HG02840 (cell line): ENCODE data around the gene MTR.

Experiments used
- ATAC-seq: cut with Tn5 transposase; IDR thresholded peaks from one replicate; pipeline ENCODE4 v1.9.1; 2021; ENCODE audit warnings: mild to moderate bottlenecking, moderate library complexity, moderate number of reproducible peaks; ENCODE audit not compliant: unreplicated experiment, low FRiP score

Gene MTR

DNA sequence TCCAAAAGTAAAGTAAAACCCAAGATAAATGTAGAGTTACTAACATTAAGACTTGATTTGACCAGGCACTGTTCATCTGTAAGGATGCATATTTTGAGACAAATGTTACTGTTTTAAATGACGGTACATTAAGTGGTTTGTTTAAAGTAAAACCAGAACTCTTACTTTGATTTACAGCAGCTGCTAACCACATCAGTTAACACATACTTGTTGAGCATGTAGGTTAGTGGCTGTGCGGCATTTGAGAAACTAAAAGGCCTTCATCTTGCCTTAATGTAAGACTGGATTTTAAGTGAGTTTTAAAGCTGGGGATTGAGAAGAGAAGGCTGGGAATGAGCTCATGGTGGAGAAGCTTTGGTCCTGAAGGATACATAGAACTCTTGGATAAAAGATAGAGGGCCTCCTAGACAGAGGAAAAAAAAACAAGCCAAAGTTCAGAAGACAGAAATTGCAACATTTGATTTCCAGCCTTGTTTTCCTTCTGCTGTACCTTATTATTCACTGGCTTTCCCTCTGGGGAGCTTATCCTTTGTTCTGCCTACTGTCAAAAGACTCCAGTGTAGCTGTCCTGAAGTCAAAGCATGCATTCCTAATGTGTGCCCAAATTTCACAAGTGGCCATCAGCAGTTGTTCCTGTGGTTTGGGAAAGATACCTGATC lies 66.6 kb downstream of the MTR start:
- no peak for ATAC-seq

DNA sequence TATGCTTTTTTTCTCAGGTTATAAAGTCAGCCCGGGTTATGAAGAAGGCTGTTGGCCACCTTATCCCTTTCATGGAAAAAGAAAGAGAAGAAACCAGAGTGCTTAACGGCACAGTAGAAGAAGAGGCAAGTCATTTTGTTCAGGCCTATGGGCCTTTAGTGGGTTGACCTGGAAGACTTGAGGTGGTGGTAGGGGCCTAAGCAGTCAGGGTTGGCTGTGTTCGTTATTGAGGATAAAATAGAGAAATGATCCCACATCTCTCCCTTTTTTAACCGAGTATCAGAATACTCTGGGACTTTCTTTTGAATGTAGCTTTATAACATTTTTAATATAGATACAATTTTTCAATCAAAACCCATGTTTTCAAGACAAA lies 67.1 kb downstream of the MTR start:
- no peak for ATAC-seq

DNA sequence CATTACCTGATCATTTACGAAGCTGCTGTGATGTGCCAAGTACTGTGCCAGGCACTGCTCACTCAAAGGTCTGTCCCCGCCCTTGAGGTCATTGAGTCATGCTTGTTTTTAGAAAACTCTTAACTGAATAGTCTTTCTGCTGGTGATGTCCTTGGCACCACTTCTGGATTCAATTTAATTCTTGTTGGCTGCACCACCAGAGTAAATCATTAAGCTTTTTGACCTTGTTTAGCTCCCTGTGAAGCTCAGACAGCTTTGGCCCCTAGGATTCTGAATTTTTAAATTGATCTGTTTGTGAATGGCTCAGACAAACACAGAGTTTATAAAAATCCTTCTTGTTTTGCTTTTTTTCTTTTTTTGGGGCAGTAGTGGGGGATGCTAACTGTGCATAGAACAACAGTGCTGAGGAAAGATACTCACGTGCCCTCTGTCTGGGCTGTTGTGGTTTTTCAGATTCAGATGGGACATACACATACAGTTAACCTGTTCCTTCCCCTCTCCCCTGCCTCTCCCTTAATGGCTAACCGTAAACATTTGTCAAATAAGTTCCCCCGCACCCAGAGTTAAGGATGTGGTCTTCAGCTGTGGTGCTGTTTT lies 67.6 kb downstream of the MTR start:
- no peak for ATAC-seq

DNA sequence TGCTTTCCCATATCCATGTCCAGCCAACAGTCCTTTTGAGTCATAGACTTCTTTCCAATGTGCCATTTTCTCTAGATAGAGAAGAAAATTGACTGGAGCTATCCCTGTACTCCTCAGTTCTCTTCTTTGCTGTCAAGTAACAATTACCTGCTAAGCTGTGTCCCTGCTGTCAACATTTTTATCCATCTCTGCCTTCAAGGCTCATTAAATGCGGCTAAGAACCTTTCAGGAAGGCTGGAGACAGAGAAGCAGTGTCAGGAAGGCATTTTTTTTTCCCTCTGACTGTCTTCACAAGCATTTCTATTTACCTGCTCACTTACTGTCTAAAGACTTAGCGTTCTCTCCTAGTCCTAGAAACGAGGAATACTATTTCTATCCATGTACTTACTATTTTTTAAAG lies 69.1 kb downstream of the MTR start:
- no peak for ATAC-seq

DNA sequence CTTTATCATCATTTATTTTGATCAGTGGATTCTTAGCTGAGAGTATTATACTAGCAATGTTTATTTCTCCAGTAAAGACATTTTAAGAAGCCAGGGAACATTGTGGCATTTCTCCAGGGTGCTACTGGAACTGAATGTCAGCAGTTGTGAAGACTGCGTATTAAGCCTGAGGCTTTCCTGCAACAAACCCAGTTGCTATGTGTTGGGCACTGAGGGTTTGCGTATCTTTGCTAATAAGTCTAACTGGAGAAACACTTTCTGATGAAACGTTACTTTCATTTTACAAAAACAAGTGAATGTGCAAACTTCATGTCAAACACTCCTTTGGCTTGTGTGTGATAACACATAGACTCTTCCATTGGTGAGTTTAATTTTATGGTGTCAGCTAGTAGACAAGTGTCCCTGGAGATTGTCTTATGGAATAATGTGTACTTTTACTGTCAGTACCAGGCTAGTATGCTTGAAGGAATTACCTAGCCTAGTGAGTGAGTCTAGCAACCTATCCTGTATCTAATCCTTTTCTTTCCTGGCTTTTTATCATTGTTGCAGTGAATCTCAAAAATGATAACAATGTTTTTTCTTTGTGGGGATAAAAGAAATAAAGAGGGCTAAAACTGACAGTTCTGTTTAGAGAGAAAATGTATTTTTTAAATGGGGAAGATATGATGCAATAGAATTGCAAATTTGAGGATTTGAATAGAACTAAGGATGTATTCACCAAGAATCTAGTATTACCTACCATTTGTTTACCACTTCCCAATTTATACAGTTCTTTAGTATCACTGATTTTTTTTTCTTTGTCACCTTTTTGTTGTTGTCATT lies 70.1 kb downstream of the MTR start:
- no peak for ATAC-seq

DNA sequence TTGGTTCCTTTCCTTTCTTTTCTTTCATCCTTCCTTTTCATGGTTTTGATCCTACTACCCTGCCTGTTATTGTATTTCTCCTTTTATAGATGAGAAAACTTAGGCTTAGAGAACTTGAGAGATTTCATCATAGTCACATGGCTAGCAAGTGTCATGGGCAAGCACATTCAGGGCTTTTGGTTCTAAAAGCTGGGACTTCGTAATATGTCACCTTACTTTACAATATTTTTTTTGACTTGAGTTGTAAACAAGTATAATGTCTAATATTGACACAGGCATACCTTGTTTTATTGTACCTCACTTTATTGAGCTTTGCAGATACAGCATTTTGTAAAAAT lies 70.7 kb downstream of the MTR start:
- no peak for ATAC-seq

DNA sequence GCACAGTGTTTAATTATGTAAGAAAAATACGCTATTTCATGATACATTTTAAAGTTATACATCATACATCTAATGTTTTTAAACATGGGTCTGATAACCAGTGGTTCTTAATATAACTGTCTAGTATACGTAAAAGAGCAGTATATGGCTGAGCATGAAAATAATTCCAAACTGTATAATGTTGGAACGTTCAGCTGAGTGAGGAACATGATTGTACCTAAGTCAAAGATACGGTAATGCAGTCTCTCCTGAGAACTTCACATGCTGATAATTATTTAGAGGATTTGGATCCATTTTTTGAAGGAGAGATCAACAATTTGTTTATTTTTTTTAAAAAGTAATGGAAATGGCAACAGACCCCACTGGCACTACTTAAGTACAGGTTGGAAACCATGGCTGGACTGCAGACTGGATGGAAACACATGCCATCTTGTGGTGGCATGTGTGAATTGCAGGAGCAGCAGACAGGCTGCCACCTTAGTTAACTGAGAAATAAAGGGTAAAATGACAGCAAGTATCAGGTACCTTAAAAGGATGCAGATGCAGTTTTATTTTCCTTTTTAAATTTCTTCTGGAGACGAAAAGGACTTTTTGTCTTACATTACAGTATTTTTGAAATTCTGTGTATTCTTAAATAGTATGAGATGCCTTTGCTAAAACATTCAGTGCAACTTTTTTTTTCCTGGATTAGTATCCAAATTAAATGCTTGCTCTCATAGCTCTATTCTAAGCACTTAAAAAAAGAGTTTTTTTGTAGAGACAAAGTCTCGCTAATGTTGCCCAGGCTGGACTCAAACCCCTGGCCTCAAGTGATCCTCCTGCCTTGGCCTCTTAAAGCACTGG lies 73.8 kb downstream of the MTR start:
- peak; percentile 67 for ATAC-seq

DNA sequence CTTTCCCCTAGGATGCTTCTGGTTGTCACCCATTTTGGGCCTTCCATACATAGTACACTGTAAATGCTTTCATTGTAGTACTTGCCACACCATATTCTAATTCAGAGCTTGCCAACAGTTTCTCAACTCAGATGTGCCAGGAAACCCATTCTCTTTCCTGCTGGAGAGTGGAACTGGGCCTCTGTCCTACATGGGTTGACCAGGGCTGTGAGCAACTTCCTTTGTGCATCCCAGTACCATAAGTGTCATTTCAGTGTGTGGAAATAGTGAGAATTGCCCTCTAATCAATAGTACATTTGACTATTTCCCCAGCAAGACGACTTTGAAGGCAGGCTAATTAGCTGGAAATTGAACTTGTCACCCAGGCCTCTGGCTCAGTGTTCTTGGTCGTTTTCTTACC lies 74.8 kb downstream of the MTR start:
- no peak for ATAC-seq

DNA sequence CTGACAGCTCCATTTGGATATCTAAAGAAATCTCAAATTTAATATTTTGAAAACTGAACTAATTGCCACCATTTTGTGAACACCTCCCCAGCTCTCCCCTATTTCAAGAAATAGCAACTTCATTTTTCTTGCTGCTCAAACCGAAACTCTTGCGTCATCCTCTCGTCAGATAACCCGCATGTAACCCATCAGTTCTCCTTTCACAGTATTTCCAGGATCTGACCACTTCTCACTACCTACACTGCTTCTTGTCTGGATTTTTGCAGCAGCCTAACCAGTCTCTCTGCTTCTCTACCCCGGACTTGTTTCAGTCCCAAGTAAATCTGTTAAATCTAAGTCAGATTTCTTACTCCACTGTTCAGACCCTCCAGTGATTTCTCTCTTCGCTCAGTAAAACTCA lies 75.6 kb downstream of the MTR start:
- no peak for ATAC-seq

DNA sequence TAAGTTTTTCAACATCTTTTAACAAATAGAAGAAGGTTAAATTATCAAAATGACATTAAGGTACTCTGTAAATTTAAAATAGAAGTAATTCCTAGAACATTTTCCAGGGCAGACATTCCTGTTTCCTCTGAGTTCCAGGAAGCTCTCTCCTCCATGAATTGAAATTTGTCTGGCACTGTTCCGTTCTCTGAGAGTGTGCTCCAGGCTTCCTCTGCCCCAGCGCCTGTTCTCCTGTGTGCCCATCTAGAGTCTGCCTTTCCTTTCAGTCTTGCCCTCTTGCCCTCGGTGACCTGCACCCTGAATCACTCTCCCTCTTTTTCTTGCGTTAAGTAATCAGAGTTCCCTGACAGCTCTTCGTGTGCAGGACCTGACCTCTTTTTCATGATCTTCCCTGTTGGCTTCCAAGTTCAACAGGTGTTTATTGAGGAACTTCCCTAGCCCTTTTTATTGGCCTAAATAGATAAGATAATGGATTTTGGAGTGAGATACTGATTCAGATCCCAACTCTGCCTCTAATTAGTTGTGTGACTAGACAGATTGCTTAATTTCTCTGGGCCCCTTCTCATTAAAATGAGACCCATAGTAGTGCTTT lies 77.1 kb downstream of the MTR start:
- no peak for ATAC-seq

DNA sequence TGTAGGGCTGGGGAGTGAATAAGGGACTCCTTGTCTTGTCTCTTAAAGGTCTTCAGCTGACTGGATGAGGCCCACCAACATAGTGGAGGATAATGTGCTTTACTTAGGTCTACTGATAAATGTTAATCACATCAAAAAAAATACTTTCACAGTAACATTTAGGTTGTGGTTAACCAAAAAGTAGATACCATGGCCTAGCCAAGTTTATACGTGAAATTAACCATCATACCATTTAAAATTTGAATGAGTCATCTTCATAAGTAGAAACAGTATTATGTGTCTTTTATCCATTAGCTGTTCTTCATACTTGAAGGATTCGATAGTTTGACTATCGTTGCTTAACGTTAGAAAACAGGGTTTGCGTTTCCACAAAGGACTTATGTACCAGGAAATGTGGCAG lies 80.9 kb downstream of the MTR start:
- no peak for ATAC-seq

DNA sequence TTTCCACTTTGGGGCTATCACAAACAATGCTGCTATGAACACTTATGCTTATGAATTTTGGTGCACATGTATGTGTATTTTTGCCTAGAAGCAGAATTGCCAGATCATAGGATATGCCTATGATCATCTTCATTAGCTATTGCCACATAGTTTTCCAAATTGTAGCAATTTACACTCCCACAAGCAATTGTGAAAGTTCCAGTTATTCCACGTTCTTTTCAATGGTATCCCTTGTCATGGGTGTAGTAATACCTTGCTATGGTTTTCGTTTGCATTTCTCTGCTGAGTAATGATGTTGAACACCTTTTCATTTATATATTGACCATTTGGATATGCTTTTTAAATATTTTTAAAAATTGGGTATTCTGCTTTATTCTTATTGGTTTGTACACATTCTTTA lies 82.6 kb downstream of the MTR start:
- no peak for ATAC-seq

DNA sequence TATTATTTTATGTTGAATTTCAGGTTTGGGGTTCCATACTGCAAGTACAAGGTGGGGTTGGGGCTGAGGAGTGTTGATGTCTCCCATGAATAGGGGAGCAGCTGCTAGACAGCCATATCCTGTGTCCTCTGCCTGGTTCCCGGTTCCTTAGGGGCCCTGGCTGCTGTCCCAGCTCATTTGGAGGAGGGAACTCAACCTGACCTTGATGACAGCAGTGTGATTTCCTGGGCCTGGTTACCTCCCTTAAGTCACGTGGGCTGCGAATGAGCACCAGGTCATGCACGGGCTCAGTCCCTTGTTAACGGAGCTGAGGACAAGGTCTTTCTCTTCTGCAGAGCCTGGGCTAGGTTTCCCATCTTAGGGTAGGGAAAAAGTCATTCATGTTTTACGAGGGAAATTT lies 85.1 kb downstream of the MTR start:
- no peak for ATAC-seq

DNA sequence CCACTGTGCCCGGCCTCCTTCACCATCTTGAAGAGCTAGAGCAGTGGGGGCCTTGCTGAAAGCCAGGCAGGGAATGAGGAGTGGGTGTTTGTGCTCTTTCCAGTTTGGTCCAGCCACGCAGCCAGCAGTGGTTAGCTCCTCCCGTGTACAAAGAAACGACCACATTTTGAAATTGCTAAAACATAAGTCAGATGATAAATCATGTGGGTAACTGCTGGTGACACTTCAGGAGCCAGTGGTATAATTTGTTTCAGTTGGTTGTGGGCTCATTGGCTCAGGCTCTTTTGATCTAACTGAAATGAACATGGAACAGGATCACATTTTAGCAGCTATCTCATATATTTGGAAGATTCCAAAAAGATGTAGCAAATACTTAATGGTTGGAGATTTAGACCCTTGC lies 87.6 kb downstream of the MTR start:
- no peak for ATAC-seq

DNA sequence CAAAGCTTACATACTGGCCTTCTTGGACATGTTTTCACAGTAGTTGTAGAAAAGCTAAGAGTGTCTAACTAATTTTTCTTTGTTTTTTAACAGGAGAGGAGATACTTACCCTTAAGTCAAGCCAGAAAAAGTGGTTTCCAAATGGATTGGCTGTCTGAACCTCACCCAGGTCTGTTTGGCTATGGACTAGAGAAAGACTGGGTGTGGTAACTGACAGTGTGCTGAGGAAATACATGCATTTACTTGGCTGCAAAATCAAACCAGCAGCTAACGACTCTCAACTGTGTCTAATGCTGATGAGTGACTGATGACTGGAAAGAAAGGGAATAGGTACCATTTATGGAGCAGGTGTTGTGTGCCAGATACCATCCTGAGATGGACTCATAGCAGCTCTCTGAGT lies 91.1 kb downstream of the MTR start:
- ATAC-seq: no peak

DNA sequence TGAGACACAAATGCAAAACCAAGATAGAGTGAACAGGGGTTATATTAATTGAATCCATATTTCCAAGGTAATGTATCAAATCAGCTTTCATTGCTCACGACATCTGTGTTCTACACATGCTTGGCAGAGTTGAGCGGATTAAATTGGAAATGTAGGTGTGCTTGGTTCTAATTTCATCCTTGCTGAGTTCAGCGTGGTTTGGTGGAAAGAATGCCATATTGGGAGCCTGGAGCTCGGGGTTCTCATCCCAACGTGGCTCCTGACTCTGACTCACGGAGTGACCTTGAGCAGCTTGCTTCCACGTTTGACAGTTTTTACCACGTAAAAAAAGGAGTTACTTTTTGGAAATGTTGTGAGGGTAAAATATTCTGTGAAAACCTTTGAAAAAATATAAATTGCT lies 92.0 kb downstream of the MTR start:
- ATAC-seq: no peak

DNA sequence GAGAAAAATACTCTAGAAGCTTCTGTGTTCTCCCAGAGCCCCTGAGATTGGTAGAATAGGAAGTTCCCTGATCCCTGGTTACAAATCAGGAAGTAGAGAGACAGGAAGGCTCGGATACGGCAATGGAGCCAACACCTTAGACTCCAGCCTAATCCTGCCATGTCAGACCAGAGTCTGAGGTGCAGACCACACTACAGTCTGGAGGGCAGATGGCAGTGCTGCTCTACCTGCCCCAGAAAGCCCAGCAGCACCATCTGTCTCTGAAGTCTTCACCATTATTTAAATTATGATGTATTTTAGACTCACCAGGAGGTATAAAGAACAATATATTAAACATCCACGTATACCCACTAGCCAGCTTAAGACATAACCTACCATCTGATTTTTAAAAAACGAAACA lies 93.0 kb downstream of the MTR start:
- no peak for ATAC-seq

DNA sequence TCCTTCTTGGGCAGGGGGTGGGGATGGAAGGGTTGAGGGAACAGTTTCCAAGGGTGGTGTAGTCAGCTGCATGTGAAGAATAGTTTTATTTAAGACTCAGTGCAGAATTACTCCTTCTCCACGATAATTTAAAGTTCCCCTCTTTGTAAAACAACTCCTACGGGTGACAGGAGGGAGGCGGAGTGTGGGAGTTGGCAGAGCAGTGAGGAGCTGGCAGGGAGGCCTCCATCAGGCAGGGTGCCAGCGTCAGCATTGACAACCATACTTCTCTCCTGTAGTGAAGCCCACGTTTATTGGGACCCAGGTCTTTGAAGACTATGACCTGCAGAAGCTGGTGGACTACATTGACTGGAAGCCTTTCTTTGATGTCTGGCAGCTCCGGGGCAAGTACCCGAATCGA lies 93.8 kb downstream of the MTR start:
- ATAC-seq: no peak

DNA sequence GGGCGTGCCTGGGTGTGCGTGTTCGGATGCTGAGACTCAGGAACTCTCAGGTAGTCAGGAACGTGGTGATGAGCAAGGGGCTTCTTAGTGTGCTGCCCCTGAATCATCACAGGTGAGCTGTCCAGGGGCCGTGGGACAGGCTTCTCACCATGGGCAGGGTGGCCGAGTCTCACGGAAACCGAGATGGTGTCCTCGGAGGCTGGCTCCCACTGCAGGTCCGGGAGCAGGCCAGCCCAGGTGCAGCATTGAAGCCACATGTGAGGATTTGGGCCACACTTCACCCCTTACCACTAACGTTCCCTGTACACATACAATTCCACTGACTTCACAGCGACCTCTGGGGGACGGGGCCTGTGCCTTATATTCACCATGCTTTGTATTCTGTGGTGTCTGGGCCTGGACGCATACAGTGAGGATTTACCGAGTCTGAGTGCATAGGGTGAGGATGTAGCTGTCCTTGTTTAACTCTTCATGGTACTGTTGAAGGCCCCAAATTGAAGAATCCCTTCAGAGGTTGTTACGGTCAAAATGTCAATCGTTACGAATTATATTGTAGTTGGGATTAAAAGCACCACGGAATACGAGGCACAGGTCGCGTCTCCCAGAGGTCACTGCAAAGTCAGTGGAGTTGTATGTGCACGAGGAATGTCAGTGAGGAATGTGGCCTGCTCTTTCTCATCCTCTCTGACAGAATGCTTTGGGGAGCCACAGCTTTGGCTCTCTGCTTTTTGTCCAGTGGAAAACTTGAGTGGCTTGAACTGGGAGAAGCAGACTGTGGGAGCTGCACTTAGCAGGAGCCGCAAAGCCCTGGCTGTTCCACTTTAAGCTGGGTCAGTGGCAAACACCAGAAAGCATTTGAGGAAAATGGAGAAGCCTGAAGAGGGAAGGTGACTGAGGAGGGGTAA lies 95.3 kb downstream of the MTR start:
- no peak for ATAC-seq
